Bronchial epithelial cell (primary cell): Measurements from ENCODE around the gene GZMA. TPM values are rescaled to one million over a fixed set of nuclear protein-coding genes. Genes with fewer than 3 reads are reported as not detected.
"Not testable (repeated sequence)": the region's sequence is repeated elsewhere in the genome, so short reads cannot be mapped to it uniquely, and the experiment has no call there.

Source experiments
- DNase-seq: peaks from one replicate; pipeline ENCODE4 v3.0.0-alpha.2; 2010; ENCODE audit warnings: low read depth
- FAIRE-seq: peaks from 2 replicates; lab custom pipeline; 2011; peaks lifted over from hg19 to GRCh38; lab: Jason Lieb, UNC
- H3K27me3 ChIP-seq: 2 replicates; pipeline ENCODE4 v1.5.1; 2011; ENCODE audit warnings: low read length; ENCODE audit not compliant: control insufficient read depth, insufficient read depth
- H3K36me3 ChIP-seq: 2 replicates; pipeline ENCODE4 v1.5.1; 2011; ENCODE audit warnings: low read length; ENCODE audit not compliant: control insufficient read depth, insufficient read depth
- H3K4me3 ChIP-seq: 2 replicates; pipeline ENCODE4 v1.5.1; 2011; ENCODE audit warnings: mild to moderate bottlenecking, low read depth, low read length, control low read depth
- CTCF ChIP-seq: IDR thresholded peaks from 2 replicates; pipeline ENCODE4 v1.5.1; 2011; ENCODE audit warnings: mild to moderate bottlenecking, moderate library complexity, low read length, control low read depth, inconsistent platforms; ENCODE audit not compliant: insufficient read depth, severe bottlenecking
- total RNA-seq: library from RNA; depleted of rRNA; stranded (reverse); fragments of >200 nt; gene quantifications from 2 replicates; pipeline ENCODE4 v1.2.1, GENCODE V29; 2014

Gene GZMA
- total RNA-seq, 1 donor from 2014 or later = not detected

GRCh38 chr5:55104036-55104772, 1.8 kb downstream of the GZMA start:
- no peak for TF ChIP-seq CTCF
- FAIRE-seq (no peak), DNase-seq (no peak)
- no peaks in the 10 kb centered on the region for H3K27me3 ChIP-seq
- H3K36me3 ChIP-seq = no peaks in the 10 kb centered on the region
- H3K4me3 ChIP-seq = no peak overlapping the region

- H3K27me3 ChIP-seq = no peaks in the 10 kb centered on the region
- TF ChIP-seq CTCF = no peak
- DNase-seq (no peak), FAIRE-seq (no peak)
- no peaks in the 10 kb centered on the region for H3K36me3 ChIP-seq
- H3K4me3 ChIP-seq = no peak overlapping the region
Observed at GRCh38 chr5:55104946-55105701, 2.7 kb downstream of the GZMA start.

- not testable (repeated sequence) for FAIRE-seq, H3K4me3 ChIP-seq, H3K27me3 ChIP-seq, H3K36me3 ChIP-seq, DNase-seq
Observed at GRCh38 chr5:55105976-55106375, 3.5 kb downstream of the GZMA start.

GRCh38 chr5:55108661-55109060, 6.2 kb downstream of the GZMA start:
- no peak for TF ChIP-seq CTCF
- DNase-seq (no peak), FAIRE-seq (no peak)
- Histone ChIP-seq H3K27me3 (no peaks in the 10 kb centered on the region), H3K4me3 (no peak overlapping the region), H3K36me3 (no peaks in the 10 kb centered on the region)

GRCh38 chr5:55110217-55110616, 7.8 kb downstream of the GZMA start:
- H3K4me3 ChIP-seq = no peak overlapping the region
- DNase-seq (no peak), FAIRE-seq (no peak)
- TF ChIP-seq CTCF = no peak
- no peaks in the 10 kb centered on the region for H3K36me3 ChIP-seq
- no peaks in the 10 kb centered on the region for H3K27me3 ChIP-seq

- DNase-seq = no peak
- no peaks in the 10 kb centered on the region for H3K36me3 ChIP-seq
Observed at GRCh38 chr5:55113327-55113726, 10.9 kb downstream of the GZMA start.

More at GRCh38 chr5:55113327-55113726, 10.9 kb downstream of the GZMA start:
- H3K4me3 ChIP-seq = no peak overlapping the region
- FAIRE-seq = peak; percentile 40
- TF ChIP-seq CTCF = no peak
- no peaks in the 10 kb centered on the region for H3K27me3 ChIP-seq
